HepG2 (cell line): ENCODE data around the gene PCYT2. TPM values are rescaled to one million over a fixed set of nuclear protein-coding genes. Genes with fewer than 3 reads are reported as not detected.

Experiments
- ATAC-seq: fragments of 200-7000 bp; cut with Tn5 transposase; 3 replicates; pipeline ENCODE4 v1.9.1; 2020; ENCODE audit warnings: mild to moderate bottlenecking, moderate library complexity
- BruUV-seq: library from RNA; stranded (reverse); fragments of 400-500 nt; replicated peaks from 2 replicates; lab custom pipeline; 2021; lab: Mats Ljungman, UMichigan
- CTCF ChIA-PET: fragments of 300-600 bp; formaldehyde crosslinking; extraction: SDS; loops from one replicate; lab custom pipeline; 2021; ENCODE audit warnings: low total read pairs, inconsistent platforms, low intra/inter-chr PET ratio; lab: Yijun Ruan, JAX
- POLR2A ChIA-PET: fragments of 350-600 bp; sonication (Branson Sonifier 250); formaldehyde crosslinking; loops from one replicate; lab custom pipeline; 2020; ENCODE audit warnings: antibody characterized with exemption, inconsistent platforms; lab: Yijun Ruan, JAX
- DNase-seq: peaks from one replicate; pipeline ENCODE4 v3.0.0-alpha.2; 2015; ENCODE audit warnings: low spot score
- FAIRE-seq: peaks from 3 replicates; lab custom pipeline; 2011; peaks lifted over from hg19 to GRCh38; lab: Jason Lieb, UNC
- H2AFZ ChIP-seq: one replicate; pipeline ENCODE4 v1.6.1; 2011; ENCODE audit warnings: low read length, inconsistent platforms
- H3K27ac ChIP-seq: fragments of 300-600 bp; 3 replicates; pipeline ENCODE4 v1.8.0; 2011; ENCODE audit warnings: mixed run types, mild to moderate bottlenecking, mixed read lengths, low read length, inconsistent platforms; ENCODE audit not compliant: insufficient read depth; ENCODE audit errors: extremely low read length
- H3K27me3 ChIP-seq, 2 experiments: fragments of 200-600 bp in 1 of 2; 2 replicates in 1 of 2; 3 replicates in 1 of 2; pipeline versions ENCODE4 v1.6.0 to v1.8.0; 2011; ENCODE audit warnings: low read length in 2 of 2, mild to moderate bottlenecking in 2 of 2, moderate library complexity in 2 of 2, inconsistent platforms in 1 of 2; ENCODE audit not compliant: insufficient read depth in 2 of 2, control insufficient read depth in 1 of 2
- H3K36me3 ChIP-seq, 2 experiments: fragments of 200-600 bp in 1 of 2; replicated peaks in 1 of 2; 2 replicates in 1 of 2; 3 replicates in 1 of 2; pipeline versions ENCODE4 v1.5.1 to v1.8.0; 2011; ENCODE audit warnings: low read length in 2 of 2, inconsistent platforms in 1 of 2; ENCODE audit not compliant: insufficient read depth in 2 of 2, control insufficient read depth in 1 of 2
- H3K4me1 ChIP-seq: 2 replicates; pipeline ENCODE4 v1.5.1; 2012; ENCODE audit warnings: low read length, inconsistent platforms; ENCODE audit not compliant: insufficient read depth
- H3K4me2 ChIP-seq: 2 replicates; pipeline ENCODE4 v1.6.0; 2011; ENCODE audit warnings: low read depth, low read length, inconsistent platforms
- H3K4me3 ChIP-seq, 3 experiments: fragments of 200-600 bp in 1 of 3; sonication (generic), shearing (Covaris generic) in 1 of 3; replicated peaks in 1 of 3; 2 replicates each; pipeline ENCODE4 v1.5.1; 2011 to 2016; ENCODE audit warnings: low read length in 3 of 3, inconsistent platforms in 2 of 3, low read depth in 2 of 3, mild to moderate bottlenecking in 2 of 3, control low read depth in 1 of 3, mixed read lengths in 1 of 3; ENCODE audit not compliant: insufficient read depth in 1 of 3
- H3K79me2 ChIP-seq: one replicate; pipeline ENCODE4 v1.6.1; 2011; ENCODE audit warnings: low read length, inconsistent platforms; ENCODE audit not compliant: insufficient read depth
- H3K9ac ChIP-seq: 2 replicates; pipeline ENCODE4 v1.6.0; 2011; ENCODE audit warnings: mild to moderate bottlenecking, low read depth, low read length, inconsistent platforms; ENCODE audit not compliant: insufficient read depth
- H3K9me3 ChIP-seq: 2 replicates; pipeline ENCODE4 v1.5.1; 2012; ENCODE audit warnings: mild to moderate bottlenecking, low read length
- H4K20me1 ChIP-seq: 2 replicates; pipeline ENCODE4 v1.6.0; 2011; ENCODE audit warnings: inconsistent platforms, mild to moderate bottlenecking, low read length, moderate library complexity; ENCODE audit not compliant: insufficient read depth
- AFF4 ChIP-seq: sonication (generic); formaldehyde crosslinking; IDR thresholded peaks from 2 replicates; pipeline ENCODE4 v1.4.0; 2020; ENCODE audit warnings: missing genetic modification reagents
- AGO2 ChIP-seq: fragments of 200-400 bp; formaldehyde crosslinking; optimal IDR thresholded peaks from 2 replicates; pipeline ENCODE3; 2017; ENCODE audit warnings: mild to moderate bottlenecking, low read depth, low read length, moderate library complexity
- GTF2F1 ChIP-seq: fragments of 150-350 bp; IDR thresholded peaks from 2 replicates; pipeline ENCODE4 v1.6.1; 2014; ENCODE audit warnings: low read length
- HMG20B ChIP-seq: conservative IDR thresholded peaks from 2 replicates; pipeline ENCODE4 v1.6.1; 2016; ENCODE audit warnings: missing genetic modification reagents, missing compliant biosample characterization
- REST ChIP-seq, 2 experiments: IDR thresholded peaks; 2 replicates each; pipeline ENCODE4 v1.6.1; 2011 to 2012; ENCODE audit warnings: low read length in 2 of 2, borderline replicate concordance in 1 of 2, low read depth in 1 of 2, mild to moderate bottlenecking in 1 of 2, moderate library complexity in 1 of 2
- THAP9 ChIP-seq: sonication (generic); formaldehyde crosslinking; IDR thresholded peaks from 2 replicates; pipeline ENCODE4; 2020; ENCODE audit warnings: missing genetic modification reagents, mild to moderate bottlenecking, borderline replicate concordance
- ZBTB33 ChIP-seq: sonication (generic); formaldehyde crosslinking; IDR thresholded peaks from 2 replicates; pipeline ENCODE4 v1.4.0; 2020; ENCODE audit warnings: missing genetic modification reagents
- ZNF224 ChIP-seq: sonication (generic); formaldehyde crosslinking; IDR thresholded peaks from 2 replicates; pipeline ENCODE4 v1.5.0; 2020; ENCODE audit warnings: mild to moderate bottlenecking, missing genetic modification reagents
- ZNF44 ChIP-seq: sonication (generic); formaldehyde crosslinking; IDR thresholded peaks from 2 replicates; pipeline ENCODE4 v1.5.1; 2020; ENCODE audit warnings: mild to moderate bottlenecking, missing genetic modification reagents
- ZSCAN20 ChIP-seq: sonication (generic); formaldehyde crosslinking; IDR thresholded peaks from 2 replicates; pipeline ENCODE4 v1.4.0; 2020; ENCODE audit warnings: missing genetic modification reagents, mild to moderate bottlenecking, borderline replicate concordance
- WGBS: methylation state at CpG from one replicate; pipeline ENCODE4 v1.1.6; 2017; ENCODE audit warnings: low lambda C conversion rate; 5-methylcytosine and 5-hydroxymethylcytosine counted together
- in situ Hi-C: cut with HindIII; loops from 2 replicates; pipeline ENCODE4 v1.10.0; 2017; ENCODE audit warnings: low pct_unique_long_range_greater_than_20kb; ENCODE audit not compliant: extremely low pct_ligation_motif_present
- intact Hi-C: fragments of 100-400 bp; cut with micrococcal nuclease; formaldehyde crosslinking; loops from one replicate; pipeline ENCODE4 v1.10.0; 2022; ENCODE audit not compliant: unreplicated experiment
- polyA plus RNA-seq, 8 experiments: library from polyadenylated mRNA; depleted of rRNA in 3 of 8; stranded (reverse) in 7 of 8; unstranded in 1 of 8; fragments of >200 nt; fragmentation: Illumina TruSeq in 4 of 8; extraction: Trizol in 4 of 8; gene quantifications; 2 replicates each; pipeline versions ENCODE4 v1.2.1 to v1.2.3, GENCODE V29; 2011 to 2016; ENCODE audit warnings: low read depth in 4 of 8, missing spikeins in 1 of 8, mixed read lengths in 1 of 8; ENCODE audit not compliant: insufficient read depth in 1 of 8
- total RNA-seq, 5 experiments: library from RNA; depleted of rRNA; stranded (reverse); fragments of >200 nt; fragmentation: Illumina TruSeq; extraction: Trizol; gene quantifications; 2 replicates each; pipeline ENCODE4 v1.2.3, GENCODE V29; 2016; ENCODE audit warnings: low read depth in 1 of 5

The PCYT2 gene
- total and polyA plus RNA-seq, 2 of the 13 experiments (the other 11 are each of a cell fraction or from before 2014, with no cell fraction given) = 147 to 297 TPM

- no peaks in the 10 kb centered on the region; a peak in 1 of 5 replicates for H3K27me3 ChIP-seq
- ChIA-PET CTCF (interaction anchor here (1.4 kb wide), 1 partner anchor 66 kb away, joined by 4 read pairs; no protein-coding TSS in a partner anchor), POLR2A (interaction anchor here (1.0 to 9.7 kb wide), 17 partner anchors 10 to 102 kb away, joined by 3 to 136 read pairs (median 7); partner anchors contain the start of genes CENPX, DCXR, LRRC45 and MAFG)
- no peak for FAIRE-seq
- ATAC-seq = no peak
- H3K36me3 ChIP-seq = peaks cover 33 to 57% of the 10 kb centered on the region in 2 experiments
- H3K27ac ChIP-seq = no peak overlapping the region
- no peak overlapping the region for H3K4me2 ChIP-seq
- H3K4me3 ChIP-seq = no peak overlapping the region
- intact Hi-C loops (no loop called here), in situ Hi-C loops (loop anchor here (5.0 kb wide), 2 partner anchors 42 to 67 kb away; partner anchors contain the start of genes CENPX and LRRC45)
- H3K4me1 ChIP-seq = peaks cover 67% of the 10 kb centered on the region
- H3K9ac ChIP-seq = no peak overlapping the region
- H3K79me2 ChIP-seq = peaks cover 36% of the 10 kb centered on the region
- DNase-seq = no peak
- H3K9me3 ChIP-seq = no peaks in the 10 kb centered on the region
- 97% methylated on average over 26 of the region's 26 CpGs for WGBS
- H2AFZ ChIP-seq = no peak overlapping the region
- peaks cover 24% of the 10 kb centered on the region for H4K20me1 ChIP-seq
- no TSS peak for BruUV-seq
- no peak for TF ChIP-seq HMG20B (CRISPR knock-in tag)
- TF ChIP-seq REST (IDR thresholded peaks at IDR 0.05; ENCODE audit: borderline replicate concordance in 1 of 2, low read depth in 1 of 2, low read length in 2 of 2) = no peak
- no peak for TF ChIP-seq GTF2F1
- no peak for TF ChIP-seq ZNF44 (CRISPR knock-in tag)
- TF ChIP-seq AGO2 = peak; percentile 96
- TF ChIP-seq ZBTB33 (CRISPR knock-in tag) = peak; percentile 43; the same call in 1 of the 2 replicates
- no peak for TF ChIP-seq ZNF224 (CRISPR knock-in tag)
- TF ChIP-seq AFF4 (CRISPR knock-in tag) = 0 out of 2 replicates have a peak, but pooled peaks have one; percentile 35
- no peak for TF ChIP-seq ZSCAN20
- no peak for TF ChIP-seq THAP9 (CRISPR knock-in tag)
These were observed 44.0 kb upstream of the PCYT2 start for GRCh38 chr17:81955058-81955681.
